ENCODE data around the gene NPRL2. TPM values are rescaled to one million over a fixed set of nuclear protein-coding genes. Genes with fewer than 3 reads are reported as not detected.
A peak's percentile ranks its signal among the peaks of the same experiment; 100 is the strongest.

NPRL2 gene
- total and polyA plus RNA-seq, 3 experiments from 2014 or later: 44.6 to 59.5 (median 48.0) TPM

DNA sequence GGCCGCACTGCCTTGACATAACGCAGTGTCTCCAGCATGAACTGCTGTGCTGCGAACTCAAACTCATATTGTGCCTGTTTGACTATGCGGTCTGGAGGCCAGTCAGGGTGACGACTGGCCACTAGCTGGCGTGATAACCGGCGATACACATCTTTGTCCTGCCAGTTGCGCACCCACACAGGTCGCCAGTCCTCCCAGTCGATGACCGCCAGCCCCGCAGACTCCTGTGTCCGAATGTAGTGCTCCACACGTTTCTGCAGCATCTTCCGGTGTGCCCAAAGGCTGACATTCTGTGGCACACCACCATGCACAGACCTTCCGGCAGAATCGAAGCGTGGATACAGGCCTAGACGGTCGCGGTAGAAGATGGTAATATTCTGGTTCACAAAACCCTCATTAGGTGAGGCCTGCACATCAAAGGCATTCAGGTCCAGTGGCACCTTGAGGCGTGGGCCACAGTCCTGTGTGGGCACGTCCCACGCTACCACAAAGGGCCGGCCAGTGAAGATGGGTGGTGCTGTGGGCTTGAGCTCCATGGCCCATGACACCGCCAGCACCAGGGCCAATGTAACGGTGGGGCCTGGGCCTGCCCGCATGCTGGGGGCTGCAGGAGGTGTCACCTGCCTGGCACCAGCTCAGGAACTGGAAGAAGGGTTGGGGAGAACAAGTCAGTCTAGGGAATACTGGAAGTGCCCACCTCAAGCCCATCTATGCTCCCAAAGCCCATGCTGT lies 30.5 kb downstream of the NPRL2 start:
- Mint-ChIP-seq H3K4me1 (peaks cover 41 to 68% (median 53%) of the 10 kb centered on the region in 3 donors), H3K4me3 (peak overlapping the region; percentile 85 to 94 (median 92)), H3K27me3 (peaks cover 0 to 3% of the 10 kb centered on the region in 2 donors), H3K36me3 (peaks cover 0 to 8% (median 2%) of the 10 kb centered on the region in 3 donors), H3K9me3 (no peaks in the 10 kb centered on the region), H3K27ac (peak overlapping the region in 5 of 8 donors; percentile 47 to 93 (median 79))
- Histone ChIP-seq H3K27me3 (ENCODE audit: insufficient read depth, low read length, poor library complexity, severe bottlenecking) (no peaks in the 10 kb centered on the region), H3K36me3 (ENCODE audit: insufficient read depth, low read length) (no peaks in the 10 kb centered on the region), H3K27ac (ENCODE audit: low read depth, low read length) (peak overlapping the region; percentile 88), H3K4me3 (ENCODE audit: low read length) (peak overlapping the region; percentile 91), H3K4me1 (ENCODE audit: insufficient read depth, low read length) (peaks cover 35% of the 10 kb centered on the region), H3K9me3 (ENCODE audit: low read length) (no peaks in the 10 kb centered on the region)
- POLR2A ChIA-PET: interaction anchor here (0.5 to 5.2 kb wide), 4 partner anchors 14 to 34 kb away, joined by 3 to 31 read pairs (median 10); partner anchors contain the start of genes HYAL3 and NAA80
- DNase-seq: no peak
- CTCF ChIA-PET: interaction anchor here (1.0 to 2.0 kb wide), 4 partner anchors 9 to 73 kb away, joined by 3 to 8 read pairs (median 4); partner anchors contain the start of genes CYB561D2, NPRL2, RASSF1 and TUSC2

DNA sequence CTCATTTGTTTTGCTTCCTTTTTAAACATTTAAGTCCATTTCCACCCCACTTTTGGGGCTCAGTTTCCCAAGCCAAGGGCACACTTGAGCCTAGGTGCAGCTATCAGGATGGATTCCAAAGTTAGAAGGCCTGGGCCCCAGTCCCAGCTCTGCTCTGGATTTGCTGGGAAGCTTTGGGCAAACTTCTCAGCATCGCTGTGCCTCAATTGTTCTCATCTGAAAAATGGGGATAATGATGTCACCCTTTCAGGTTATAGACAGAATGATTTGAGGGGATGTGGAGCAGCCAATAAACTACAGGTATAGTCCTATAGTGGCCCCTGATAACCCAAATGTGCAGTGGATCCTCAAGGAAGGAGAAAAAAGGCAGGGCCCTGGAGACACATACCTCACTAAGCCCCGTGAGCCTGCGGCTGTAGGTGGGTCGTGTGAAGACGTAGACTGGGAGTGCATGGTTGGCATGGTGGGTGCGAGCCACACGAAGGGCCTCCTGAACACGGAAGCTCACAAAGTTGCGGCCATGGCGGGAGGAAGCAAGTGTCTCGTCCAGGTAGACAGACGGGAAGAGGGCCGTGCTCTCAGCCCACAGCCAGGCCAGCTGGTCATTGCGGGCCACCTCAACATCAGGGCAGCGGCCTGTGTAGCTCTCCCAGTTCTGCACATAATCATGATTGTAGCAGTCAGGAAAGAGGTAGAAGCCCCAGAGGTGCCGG lies 31.2 kb downstream of the NPRL2 start:
- Mint-ChIP-seq H3K27me3 (peaks cover 0 to 3% of the 10 kb centered on the region in 2 donors), H3K4me1 (peaks cover 38 to 64% (median 50%) of the 10 kb centered on the region in 3 donors), H3K27ac (peak overlapping the region in 5 of 8 donors; percentile 29 to 75 (median 56)), H3K4me3 (peak overlapping the region; percentile 54 to 94 (median 92)), H3K9me3 (no peaks in the 10 kb centered on the region), H3K36me3 (peaks cover 0 to 3% (median 2%) of the 10 kb centered on the region in 3 donors)
- Histone ChIP-seq H3K4me3 (ENCODE audit: low read length) (no peak overlapping the region), H3K9me3 (ENCODE audit: low read length) (no peaks in the 10 kb centered on the region), H3K27me3 (ENCODE audit: insufficient read depth, low read length, poor library complexity, severe bottlenecking) (no peaks in the 10 kb centered on the region), H3K36me3 (ENCODE audit: insufficient read depth, low read length) (no peaks in the 10 kb centered on the region), H3K27ac (ENCODE audit: low read depth, low read length) (no peak overlapping the region), H3K4me1 (ENCODE audit: insufficient read depth, low read length) (peaks cover 35% of the 10 kb centered on the region)
- no peak for DNase-seq
- CTCF ChIA-PET: interaction anchor here (1.1 to 3.1 kb wide), 3 partner anchors 9 to 21 kb away, joined by 3 to 16 read pairs (median 8); partner anchors contain the start of genes HYAL3, NAA80, RASSF1 and TUSC2
- POLR2A ChIA-PET: interaction anchor here (1.3 to 5.2 kb wide), 2 partner anchors 20 to 27 kb away, joined by 4 to 31 read pairs; partner anchors contain the start of genes HYAL3, IFRD2 and NAA80

DNA sequence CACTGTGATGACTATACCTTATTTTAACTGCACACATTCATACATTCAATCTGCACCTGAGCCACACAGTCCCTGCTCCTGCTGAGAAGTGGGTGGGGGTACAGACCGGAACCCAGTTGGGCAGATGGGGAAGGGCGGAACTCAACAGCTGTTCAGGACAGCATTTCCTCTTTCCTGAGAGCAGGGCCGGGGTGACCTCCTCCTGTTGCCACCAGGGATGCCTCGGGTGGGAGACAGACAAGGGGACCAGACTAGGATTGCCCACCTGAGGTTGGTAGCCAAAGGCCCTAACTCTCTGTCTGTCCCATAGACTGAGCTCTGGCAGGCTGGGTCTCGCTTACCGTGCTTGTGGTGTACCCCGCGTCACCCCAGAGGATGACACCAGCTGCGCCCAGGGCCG lies 32.0 kb downstream of the NPRL2 start:
- Mint-ChIP-seq H3K4me3 (peak overlapping the region in 6 of 7 donors; percentile 14 to 38 (median 31)), H3K36me3 (peaks cover 0 to 3% (median 2%) of the 10 kb centered on the region in 3 donors), H3K27me3 (peaks cover 0 to 2% of the 10 kb centered on the region in 2 donors), H3K27ac (peak overlapping the region in 3 of 8 donors; percentile 43 to 75 (median 57)), H3K4me1 (peaks cover 41 to 67% (median 57%) of the 10 kb centered on the region in 3 donors), H3K9me3 (no peaks in the 10 kb centered on the region)
- Histone ChIP-seq H3K27me3 (ENCODE audit: insufficient read depth, low read length, poor library complexity, severe bottlenecking) (no peaks in the 10 kb centered on the region), H3K36me3 (ENCODE audit: insufficient read depth, low read length) (no peaks in the 10 kb centered on the region), H3K4me3 (ENCODE audit: low read length) (no peak overlapping the region), H3K4me1 (ENCODE audit: insufficient read depth, low read length) (peaks cover 35% of the 10 kb centered on the region), H3K27ac (ENCODE audit: low read depth, low read length) (no peak overlapping the region), H3K9me3 (ENCODE audit: low read length) (no peaks in the 10 kb centered on the region)
- POLR2A ChIA-PET: interaction anchor here (1.3 to 5.2 kb wide), 2 partner anchors 20 to 26 kb away, joined by 4 to 31 read pairs; partner anchors contain the start of genes HYAL3, IFRD2 and NAA80
- no peak for DNase-seq
- CTCF ChIA-PET: interaction anchor here (2.0 to 3.1 kb wide), 4 partner anchors 10 to 20 kb away, joined by 4 to 16 read pairs (median 8); partner anchors contain the start of genes HYAL3, NAA80 and TUSC2

DNA sequence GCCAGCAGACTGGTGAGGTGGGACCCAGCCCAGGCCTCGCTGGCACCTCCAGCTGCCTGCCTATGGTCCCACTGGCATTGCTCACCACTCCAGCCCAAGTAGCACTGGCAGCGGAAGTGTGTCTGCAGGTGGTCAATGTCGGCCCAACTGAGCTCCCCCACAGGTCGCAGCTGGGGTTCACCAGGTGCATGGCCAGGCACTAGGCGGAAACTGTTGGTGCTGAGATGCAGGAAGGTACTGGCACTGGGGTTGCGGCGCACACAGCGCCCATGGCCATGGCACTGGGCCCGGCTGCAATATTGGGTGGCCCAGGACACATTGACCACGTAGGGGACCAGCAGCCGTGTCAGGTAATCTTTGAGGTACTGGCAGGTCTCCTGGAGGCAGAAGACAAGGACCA lies 32.4 kb downstream of the NPRL2 start:
- peaks cover 41 to 66% (median 58%) of the 10 kb centered on the region in 3 donors for H3K4me1 Mint-ChIP-seq
- H3K4me3 ChIP-seq (ENCODE audit: low read length): no peak overlapping the region
- no peak overlapping the region for H3K27ac ChIP-seq (ENCODE audit: low read depth, low read length)
- CTCF ChIA-PET: interaction anchor here (1.0 to 3.1 kb wide), 6 partner anchors 12 to 72 kb away, joined by 3 to 16 read pairs (median 5); partner anchors contain the start of genes HYAL3 and NAA80
- no peaks in the 10 kb centered on the region for H3K27me3 ChIP-seq (ENCODE audit: insufficient read depth, low read length, poor library complexity, severe bottlenecking)
- DNase-seq: no peak
- H3K36me3 Mint-ChIP-seq: peaks cover 0 to 3% (median 2%) of the 10 kb centered on the region in 3 donors
- peak overlapping the region in 2 of 7 donors; percentile 25 to 37 for H3K4me3 Mint-ChIP-seq
- peak overlapping the region in 2 of 8 donors; percentile 24 to 43 for H3K27ac Mint-ChIP-seq
- no peaks in the 10 kb centered on the region for H3K9me3 ChIP-seq (ENCODE audit: low read length)
- peaks cover 35% of the 10 kb centered on the region for H3K4me1 ChIP-seq (ENCODE audit: insufficient read depth, low read length)
- H3K9me3 Mint-ChIP-seq: no peaks in the 10 kb centered on the region
- peaks cover 0 to 2% of the 10 kb centered on the region in 2 donors for H3K27me3 Mint-ChIP-seq
- no peaks in the 10 kb centered on the region for H3K36me3 ChIP-seq (ENCODE audit: insufficient read depth, low read length)
- POLR2A ChIA-PET: interaction anchor here (0.6 to 5.2 kb wide), 3 partner anchors 9 to 26 kb away, joined by 4 to 31 read pairs (median 4); partner anchors contain the start of genes HYAL3, IFRD2 and NAA80

DNA sequence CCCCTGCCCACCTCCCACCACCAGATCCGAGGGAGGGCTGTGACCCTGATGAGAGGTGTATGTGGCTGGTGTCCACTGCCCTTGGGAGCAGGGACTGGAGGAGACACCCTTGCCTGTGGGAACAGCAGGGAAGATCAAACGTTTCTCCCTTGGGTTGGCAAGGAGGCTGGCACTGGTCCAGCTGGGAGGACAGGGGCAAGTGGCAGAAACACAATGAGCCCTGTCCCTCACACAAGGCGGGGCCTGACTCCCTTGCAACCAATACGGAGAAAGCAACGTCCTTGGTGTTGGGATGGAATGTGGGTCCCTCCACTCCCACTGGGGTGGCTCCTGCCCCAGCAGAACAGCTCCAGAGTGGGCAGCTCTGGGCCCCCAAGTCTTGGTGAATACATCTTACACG lies 33.3 kb downstream of the NPRL2 start:
- Histone ChIP-seq H3K4me1 (ENCODE audit: insufficient read depth, low read length) (peaks cover 35% of the 10 kb centered on the region), H3K27me3 (ENCODE audit: insufficient read depth, low read length, poor library complexity, severe bottlenecking) (no peaks in the 10 kb centered on the region), H3K4me3 (ENCODE audit: low read length) (no peak overlapping the region), H3K9me3 (ENCODE audit: low read length) (no peaks in the 10 kb centered on the region), H3K27ac (ENCODE audit: low read depth, low read length) (peak overlapping the region; percentile 43), H3K36me3 (ENCODE audit: insufficient read depth, low read length) (no peaks in the 10 kb centered on the region)
- no peak for DNase-seq
- H3K4me3 Mint-ChIP-seq: peak overlapping the region; percentile 4 to 92 (median 84)
- H3K36me3 Mint-ChIP-seq: peaks cover 0 to 3% (median 2%) of the 10 kb centered on the region in 3 donors
- POLR2A ChIA-PET: interaction anchor here (0.6 to 5.2 kb wide), 6 partner anchors 11 to 25 kb away, joined by 3 to 31 read pairs (median 10); partner anchors contain the start of genes HYAL3, IFRD2 and NAA80
- H3K9me3 Mint-ChIP-seq: no peaks in the 10 kb centered on the region
- H3K27me3 Mint-ChIP-seq: peaks cover 0 to 2% of the 10 kb centered on the region in 2 donors
- peaks cover 41 to 64% (median 58%) of the 10 kb centered on the region in 3 donors for H3K4me1 Mint-ChIP-seq
- peak overlapping the region; percentile 67 to 98 (median 94) for H3K27ac Mint-ChIP-seq
- CTCF ChIA-PET: interaction anchor here (1.0 to 3.1 kb wide), 7 partner anchors 13 to 71 kb away, joined by 3 to 16 read pairs (median 4); partner anchors contain the start of genes HYAL3 and NAA80

DNA sequence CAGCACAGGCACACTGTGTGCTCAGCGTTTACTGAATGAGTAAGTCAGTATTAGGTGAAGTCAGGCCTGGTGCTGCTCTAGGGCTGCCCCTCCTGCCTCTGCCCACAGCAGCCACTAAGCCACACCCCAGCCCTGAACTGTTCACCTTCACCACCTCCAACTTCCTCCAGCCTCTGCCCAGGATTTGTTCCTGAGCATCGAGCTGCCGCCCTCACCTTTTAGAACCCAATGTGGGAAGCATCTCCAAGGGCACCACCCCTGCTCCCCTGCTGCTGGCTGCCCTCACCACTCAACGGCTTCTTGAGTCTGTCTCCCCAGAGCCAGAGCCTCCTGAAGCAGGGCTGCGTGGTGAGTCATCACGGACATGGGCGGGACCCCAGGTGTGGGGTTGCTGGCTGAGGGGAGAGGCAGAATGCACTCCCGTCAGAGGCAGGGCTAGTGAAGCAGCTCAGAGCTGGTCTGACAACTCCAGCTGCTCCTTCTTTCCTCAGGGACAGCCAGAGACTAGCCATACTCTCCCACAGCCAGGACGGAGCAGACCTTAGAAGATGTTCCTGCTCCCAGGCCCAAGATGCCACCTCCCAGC lies 33.8 kb downstream of the NPRL2 start:
- Mint-ChIP-seq H3K27ac (peak overlapping the region; percentile 67 to 98 (median 94)), H3K4me1 (peaks cover 41 to 64% (median 58%) of the 10 kb centered on the region in 3 donors), H3K4me3 (peak overlapping the region; percentile 4 to 92 (median 84)), H3K27me3 (peaks cover 0 to 2% of the 10 kb centered on the region in 2 donors), H3K9me3 (no peaks in the 10 kb centered on the region), H3K36me3 (peaks cover 0 to 3% (median 2%) of the 10 kb centered on the region in 3 donors)
- ChIA-PET POLR2A (interaction anchor here (0.6 to 5.2 kb wide), 6 partner anchors 12 to 24 kb away, joined by 3 to 31 read pairs (median 10); partner anchors contain the start of genes HYAL3, IFRD2 and NAA80), CTCF (interaction anchor here (0.6 to 3.1 kb wide), 7 partner anchors 11 to 70 kb away, joined by 3 to 16 read pairs (median 4); partner anchors contain the start of genes HYAL3 and NAA80)
- Histone ChIP-seq H3K4me3 (ENCODE audit: low read length) (no peak overlapping the region), H3K4me1 (ENCODE audit: insufficient read depth, low read length) (peaks cover 31% of the 10 kb centered on the region), H3K27me3 (ENCODE audit: insufficient read depth, low read length, poor library complexity, severe bottlenecking) (no peaks in the 10 kb centered on the region), H3K27ac (ENCODE audit: low read depth, low read length) (peak overlapping the region; percentile 43), H3K9me3 (ENCODE audit: low read length) (no peaks in the 10 kb centered on the region), H3K36me3 (ENCODE audit: insufficient read depth, low read length) (no peaks in the 10 kb centered on the region)
- DNase-seq: peak in 4 of 5 donors; percentile 64 to 90 (median 74)
